ENCODE results near the gene PMP22.
A peak's percentile ranks its signal among the peaks of the same experiment; 100 is the strongest.

DNA sequence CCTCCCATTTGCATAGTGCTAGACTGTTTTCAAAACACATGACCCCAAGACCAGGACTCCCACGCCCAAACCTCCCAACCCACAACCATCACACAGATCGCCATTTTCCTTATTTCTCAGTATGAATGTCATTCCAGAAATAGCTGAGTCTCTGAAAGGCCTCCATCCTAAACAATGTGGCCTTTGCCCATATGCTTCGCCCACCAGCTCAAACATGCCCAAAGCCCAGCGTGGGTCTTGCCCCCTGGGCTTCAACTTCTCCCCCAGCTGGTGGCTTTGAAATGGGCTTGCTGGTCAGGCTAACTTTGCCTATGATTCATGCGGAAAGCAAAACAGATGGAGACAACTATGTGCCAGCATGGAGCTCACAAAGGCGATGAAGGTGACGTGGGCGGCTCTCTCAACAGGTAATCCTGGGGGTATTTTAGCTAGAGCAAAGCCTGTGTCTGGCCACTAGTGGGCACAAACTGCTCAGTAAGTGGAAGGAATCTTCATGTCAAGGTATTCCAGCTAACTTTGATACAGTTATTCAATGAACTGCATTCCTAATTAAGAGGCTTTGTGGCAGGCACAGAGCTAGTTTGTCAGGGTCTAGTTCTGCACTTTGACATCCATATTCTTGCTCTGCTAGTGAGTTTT, 17.1 kb downstream of the PMP22 start:
- TF ChIP-seq CTCF (optimal IDR thresholded peaks at IDR 0.05 in 1 of 3, IDR thresholded peaks at IDR 0.05 in 1 of 3, conservative IDR thresholded peaks at IDR 0.05 in 1 of 3; ENCODE audit: extremely low read depth in 1 of 3, insufficient read depth in 2 of 3, low read length in 3 of 3): peak; percentile 52 to 65 (median 59)
- TF ChIP-seq EZH2 (IDR thresholded peaks at IDR 0.05; ENCODE audit: low read length): no peak
